Aorta (tissue), 5 donors: ENCODE data around the gene HOXD10. TPM values are rescaled to one million over a fixed set of nuclear protein-coding genes. Genes with fewer than 3 reads are reported as not detected.

Experiments
- ATAC-seq: fragments of 200-7000 bp; cut with Tn5 transposase; one replicate; pipeline ENCODE4 v1.9.1; 2022; ENCODE audit warnings: moderate library complexity; ENCODE audit not compliant: low FRiP score
- DNase-seq, 2 donors: peaks; one replicate each; pipeline ENCODE4 v3.0.0-alpha.2; 2020
- H3K27ac ChIP-seq, 2 donors: one replicate each; pipeline ENCODE4 v1.5.1; 2013; ENCODE audit warnings: low read length in 2 of 2, mild to moderate bottlenecking in 2 of 2, moderate library complexity in 2 of 2, control low read depth in 1 of 2, inconsistent platforms in 1 of 2, low read depth in 1 of 2
- H3K27me3 ChIP-seq, 2 donors: one replicate each; pipeline ENCODE4 v1.6.1; 2013; ENCODE audit warnings: control low read depth in 1 of 2, low read length in 1 of 2, mild to moderate bottlenecking in 1 of 2, moderate library complexity in 1 of 2; ENCODE audit not compliant: insufficient read depth in 2 of 2, control insufficient read depth in 1 of 2
- H3K36me3 ChIP-seq, 2 donors: one replicate each; pipeline ENCODE4 v1.6.1; 2013; ENCODE audit warnings: control low read depth in 1 of 2, low read length in 1 of 2, mild to moderate bottlenecking in 1 of 2; ENCODE audit not compliant: insufficient read depth in 2 of 2, control insufficient read depth in 1 of 2
- H3K4me1 ChIP-seq, 2 donors: one replicate each; pipeline ENCODE4 v1.6.1; 2013; ENCODE audit warnings: low read length in 2 of 2, control low read depth in 1 of 2, mild to moderate bottlenecking in 1 of 2, moderate library complexity in 1 of 2; ENCODE audit not compliant: insufficient read depth in 2 of 2, control insufficient read depth in 1 of 2
- H3K4me3 ChIP-seq, 2 donors: one replicate each; pipeline ENCODE4 v1.5.1; 2013; ENCODE audit warnings: low read length in 2 of 2, control low read depth in 1 of 2, mild to moderate bottlenecking in 1 of 2
- H3K9me3 ChIP-seq: one replicate; pipeline ENCODE4 v1.6.1; 2013; ENCODE audit warnings: mild to moderate bottlenecking, low read length; ENCODE audit not compliant: control insufficient read depth
- WGBS, 2 donors: extraction: QIAGEN DNeasy Blood & Tissue Kit; methylation state at CpG; one replicate each; pipeline ENCODE4 v1.1.7; 2013; 5-methylcytosine and 5-hydroxymethylcytosine counted together
- intact Hi-C, 2 donors: fragments of 100-400 bp; cut with DNase I; formaldehyde crosslinking; loops; one replicate each; pipeline versions ENCODE4 v1.14.2 to v1.15.0; 2022
- polyA plus RNA-seq, 2 donors: library from polyadenylated mRNA; stranded (reverse); fragments of 200-250 nt; gene quantifications; one replicate each; pipeline ENCODE4 v1.2.3, GENCODE V29; 2013
- total RNA-seq, 2 donors: library from RNA; stranded (reverse); fragmentation: NEBNext Ultra II Directional; extraction: Animal tissue kit (Norgen Biotek cat#: 25700); gene quantifications; one replicate each; pipeline ENCODE4 v1.2.1, GENCODE V29; 2021
- donor health status: healthy with polysubstance abuse.
- donor health status: Bipolar disorder and iron deficiency.
- donor health status: DM: no; HTN: no; CAD: no.
- donor health status: DM: no; HTN: no; CAD: no.
- donor health status: DM: yes; HTN: yes; CAD: no.

Gene HOXD10
- total and polyA plus RNA-seq, 4 donors = 1.4 TPM; not detected in 3

- H3K27me3 ChIP-seq = no peaks in the 10 kb centered on the region
Measured at GRCh38 chr2:176092270-176093144, 24.1 kb upstream of the HOXD10 start, which contains the start of gene HOXD13. HOXD13 (plus strand) TSS chr2:176092721; CDS start chr2:176092891, 170 bp downstream.

GRCh38 chr2:176093145-176093897 lies 23.3 kb upstream of the HOXD10 start:
- Histone ChIP-seq H3K36me3 (no peaks in the 10 kb centered on the region), H3K4me1 (no peaks in the 10 kb centered on the region), H3K4me3 (peak overlapping the region in 1 of 2 donors; percentile 14), H3K27ac (no peak overlapping the region), H3K27me3 (no peaks in the 10 kb centered on the region), H3K9me3 (no peaks in the 10 kb centered on the region)
- ATAC-seq (no peak), DNase-seq (peak in 1 of 2 donors; percentile 44)
- WGBS, 2 donors = 5% methylated on average over 53 of the region's 53 CpGs
- intact Hi-C loops = loop anchor here in 1 of 2 donors (10.0 kb wide), 1 partner anchor 909 kb away; the partner anchor contains the start of gene ATP5MC3

More at GRCh38 chr2:176092270-176093144, 24.1 kb upstream of the HOXD10 start, which contains the start of gene HOXD13:
- DNase-seq (peak in 1 of 2 donors; percentile 49), ATAC-seq (no peak)
- intact Hi-C loops = loop anchor here in 1 of 2 donors (10.0 kb wide), 1 partner anchor 908 kb away; the partner anchor contains the start of gene ATP5MC3
- no peaks in the 10 kb centered on the region for H3K9me3 ChIP-seq
- 4 to 5% methylated on average over 45 to 95 of the region's 95 CpGs for WGBS, 2 donors
- H3K27ac ChIP-seq = no peak within 1 kb of the TSS
- H3K4me3 ChIP-seq = peak within 1 kb of the TSS in 1 of 2 donors; percentile 22
- H3K4me1 ChIP-seq = no peaks in the 10 kb centered on the region
- H3K36me3 ChIP-seq = no peaks in the 10 kb centered on the region

GRCh38 chr2:176093898-176094249 lies 22.7 kb upstream of the HOXD10 start:
- no peaks in the 10 kb centered on the region for H3K4me1 ChIP-seq
- 18 to 22% methylated on average over 8 of the region's 8 CpGs for WGBS, 2 donors
- H3K4me3 ChIP-seq = peak overlapping the region in 1 of 2 donors; percentile 14
- H3K9me3 ChIP-seq = no peaks in the 10 kb centered on the region
- no peaks in the 10 kb centered on the region for H3K27me3 ChIP-seq
- intact Hi-C loops = loop anchor here in 1 of 2 donors (10.0 kb wide), 1 partner anchor 909 kb away; the partner anchor contains the start of gene ATP5MC3
- H3K27ac ChIP-seq = no peak overlapping the region
- ATAC-seq (no peak), DNase-seq (no peak)
- H3K36me3 ChIP-seq = no peaks in the 10 kb centered on the region

GRCh38 chr2:176094349-176094748 lies 22.2 kb upstream of the HOXD10 start:
- no peaks in the 10 kb centered on the region for H3K36me3 ChIP-seq
- H3K27me3 ChIP-seq = no peaks in the 10 kb centered on the region
- no peaks in the 10 kb centered on the region for H3K9me3 ChIP-seq
- DNase-seq (no peak), ATAC-seq (no peak)
- no peak overlapping the region for H3K27ac ChIP-seq
- no peak overlapping the region for H3K4me3 ChIP-seq
- WGBS, 2 donors = 12 to 15% methylated on average over 12 of the region's 12 CpGs
- H3K4me1 ChIP-seq = no peaks in the 10 kb centered on the region
- intact Hi-C loops = loop anchor here in 1 of 2 donors (10.0 kb wide), 1 partner anchor 910 kb away; the partner anchor contains the start of gene ATP5MC3

GRCh38 chr2:176095421-176095820 lies 21.2 kb upstream of the HOXD10 start:
- H3K36me3 ChIP-seq = no peaks in the 10 kb centered on the region
- DNase-seq (no peak), ATAC-seq (no peak)
- intact Hi-C loops = loop anchor here (5.0 to 10.0 kb wide), 3 partner anchors 728 to 911 kb away; partner anchors contain the start of gene ATP5MC3 (in 1 of the 2)
- H3K4me1 ChIP-seq = no peaks in the 10 kb centered on the region
- H3K9me3 ChIP-seq = no peaks in the 10 kb centered on the region
- H3K4me3 ChIP-seq = no peak overlapping the region
- no peak overlapping the region for H3K27ac ChIP-seq
- no peaks in the 10 kb centered on the region for H3K27me3 ChIP-seq
- WGBS, 2 donors = 22% methylated on average over 5 of the region's 5 CpGs

GRCh38 chr2:176096243-176096985 lies 20.2 kb upstream of the HOXD10 start:
- Histone ChIP-seq H3K4me1 (no peaks in the 10 kb centered on the region), H3K36me3 (no peaks in the 10 kb centered on the region), H3K4me3 (no peak overlapping the region), H3K27me3 (no peaks in the 10 kb centered on the region), H3K9me3 (no peaks in the 10 kb centered on the region), H3K27ac (no peak overlapping the region)
- intact Hi-C loops = loop anchor here (5.0 to 10.0 kb wide), 3 partner anchors 729 to 912 kb away; partner anchors contain the start of gene ATP5MC3 (in 1 of the 2)
- DNase-seq (no peak), ATAC-seq (no peak)
- WGBS, 2 donors = 18% methylated on average over 16 of the region's 16 CpGs

- intact Hi-C loops = loop anchor here (5.0 to 10.0 kb wide), 3 partner anchors 730 to 912 kb away; partner anchors contain the start of gene ATP5MC3 (in 1 of the 2)
- ATAC-seq = peak; percentile 83
Measured at GRCh38 chr2:176096986-176097819, 19.4 kb upstream of the HOXD10 start.

More at GRCh38 chr2:176096986-176097819, 19.4 kb upstream of the HOXD10 start:
- H3K4me3 ChIP-seq = no peak overlapping the region
- H3K36me3 ChIP-seq = no peaks in the 10 kb centered on the region
- 5% methylated on average over 39 to 45 of the region's 45 CpGs for WGBS, 2 donors
- no peaks in the 10 kb centered on the region for H3K4me1 ChIP-seq
- no peak overlapping the region for H3K27ac ChIP-seq
- no peaks in the 10 kb centered on the region for H3K27me3 ChIP-seq
- H3K9me3 ChIP-seq = no peaks in the 10 kb centered on the region
- peak; percentile 62 to 89 for DNase-seq
